Heart right ventricle (tissue), 16 donors: Measurements from ENCODE around the gene S1PR2. TPM values are rescaled to one million over a fixed set of nuclear protein-coding genes. Genes with fewer than 3 reads are reported as not detected.

Experiments used
- ATAC-seq, 8 donors: fragments of 200-7000 bp; cut with Tn5 transposase; one replicate each; pipeline ENCODE4 v1.9.1; 2020; ENCODE audit warnings: mild to moderate bottlenecking in 8 of 8, moderate library complexity in 8 of 8, moderate number of reproducible peaks in 1 of 8
- DNase-seq, 2 donors: peaks; one replicate each; pipeline ENCODE4 v3.0.0-alpha.2; 2020
- H3K27ac ChIP-seq, 10 donors: fragments of 200-600 bp; sonication (generic) in 2 of 10; one replicate each; pipeline versions ENCODE4 v1.5.0 to v1.8.0; 2020 to 2022; ENCODE audit warnings: mild to moderate bottlenecking in 3 of 10
- H3K27me3 ChIP-seq, 7 donors: fragments of 200-600 bp; one replicate each; pipeline ENCODE4 v1.8.0; 2021 to 2022; ENCODE audit warnings: mild to moderate bottlenecking in 2 of 7
- H3K36me3 ChIP-seq, 9 donors: fragments of 200-600 bp; sonication (generic) in 1 of 9; one replicate each; pipeline versions ENCODE4 v1.5.0 to v1.8.0; 2020 to 2022; ENCODE audit warnings: mild to moderate bottlenecking in 2 of 9
- H3K4me1 ChIP-seq, 9 donors: fragments of 200-600 bp; sonication (generic) in 1 of 9; one replicate each; pipeline versions ENCODE4 v1.5.0 to v1.8.0; 2020 to 2022; ENCODE audit warnings: mild to moderate bottlenecking in 4 of 9
- H3K4me3 ChIP-seq, 10 donors: fragments of 200-600 bp; sonication (generic) in 2 of 10; one replicate each; pipeline versions ENCODE4 v1.5.0 to v1.8.0; 2020 to 2022; ENCODE audit warnings: mild to moderate bottlenecking in 7 of 10, moderate library complexity in 2 of 10
- H3K9me3 ChIP-seq, 11 donors: fragments of 200-600 bp in 10 of 11; sonication (generic) in 2 of 11; one replicate each; pipeline versions ENCODE4 v1.5.0 to v1.8.0; 2013 to 2022; ENCODE audit warnings: mild to moderate bottlenecking in 2 of 11, control low read depth in 1 of 11, moderate library complexity in 1 of 11
- CTCF ChIP-seq, 9 donors: fragments of 200-600 bp; sonication (generic) in 2 of 9; IDR thresholded peaks; one replicate each; pipeline versions ENCODE4 v1.5.0 to v1.8.0; 2021 to 2022; ENCODE audit warnings: antibody characterized with exemption in 9 of 9, mild to moderate bottlenecking in 5 of 9, moderate library complexity in 1 of 9
- WGBS, 2 donors: extraction: QIAGEN DNeasy Blood & Tissue Kit; methylation state at CpG; one replicate each; pipeline ENCODE4 v1.1.7; 2013; ENCODE audit warnings: inconsistent platforms in 1 of 2; 5-methylcytosine and 5-hydroxymethylcytosine counted together
- intact Hi-C, 10 donors: fragments of 100-400 bp; cut with DNase I; formaldehyde crosslinking; loops; one replicate each; pipeline versions ENCODE4 v1.11.1 to v1.14.2; 2022
- polyA plus RNA-seq, 2 donors: library from polyadenylated mRNA; stranded (reverse); fragments of 200-250 nt; gene quantifications; one replicate each; pipeline ENCODE4 v1.2.3, GENCODE V29; 2013
- total RNA-seq, 10 donors: library from RNA; stranded (reverse); fragmentation: NEBNext Ultra II Directional in 3 of 10; extraction: Animal tissue kit (Norgen Biotek cat#: 25700) in 3 of 10; gene quantifications; one replicate each; pipeline versions ENCODE4 v1.2.1 to v1.2.4, GENCODE V29; 2021 to 2023
- donor health status: Arrhythmogenic right ventricular cardiomyopathy.
- donor health status: ischemic (EF 13 %, LVEDD 7.1; RV severe dilation, severe dysfunction).
- donor health status: healthy with polysubstance abuse.
- donor health status: DM: no; HTN: yes; CAD: no.
- donor health status: DM: no; HTN: no; CAD: no.
- donor health status: ischemic (EF 25% LVEDD 6.9; RV normal size, moderate dysfunction).
- donor health status: ischemic (EF 25% LVEDD 5.7; RV mildly dilated, moderate dysfunction).
- donor health status: healthy.
- donor health status: DM: yes; HTN: yes; CAD: no.
- donor health status: Ischemic cardiomyopathy.
- donor health status: ischemic (EF 35%, LVEDD 5.7; RV mildly dilated, moderate dysfunction).
- donor health status: nonischemic (EF 11% LVEDD 7.7; RV severe dilation, severe dysfunction).
- donor health status: DM: yes; HTN: yes; CAD: no.
- donor health status: PGD.
- donor health status: ischemic (EF 29% LVEDD 5.4; RV normal size, mild dysfunction).
- donor health status: nonischemic (EF 23%, LVEDD 6.1; RV moderate dilation, normal function).

S1PR2 gene
- total and polyA plus RNA-seq, 12 donors: 1.8 to 12.2 (median 3.3) TPM

DNA sequence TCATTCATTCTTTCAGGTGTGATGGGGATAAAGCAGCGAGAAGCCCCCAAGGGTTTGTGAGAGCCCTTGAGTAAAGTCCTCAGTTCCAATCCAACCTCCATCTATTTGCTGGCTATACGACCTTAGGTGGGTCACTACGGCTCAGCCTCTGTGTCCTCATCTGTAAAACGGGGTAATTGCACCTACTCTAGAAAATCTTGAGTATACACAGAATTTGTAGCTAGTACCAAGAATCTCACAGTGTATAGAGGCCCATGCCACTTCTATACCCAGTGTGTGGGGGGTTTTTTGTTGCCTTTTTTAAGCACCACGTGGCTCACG is 36.0 kb downstream of the S1PR2 start:
- no peak for ATAC-seq
- Histone ChIP-seq H3K27ac (peak overlapping the region in 8 of 10 donors; percentile 84 to 94 (median 88)), H3K27me3 (no peaks in the 10 kb centered on the region), H3K4me1 (peaks cover 2 to 66% (median 33%) of the 10 kb centered on the region in 9 donors), H3K9me3 (no peaks in the 10 kb centered on the region), H3K4me3 (peak overlapping the region; percentile 67 to 96 (median 84)), H3K36me3 (peaks cover 0 to 23% (median 0%) of the 10 kb centered on the region in 9 donors)
- WGBS, 2 donors: 37% methylated on average over 6 of the region's 6 CpGs
- no peak for DNase-seq
- intact Hi-C loops: loop anchor here in 4 of 10 donors (2.0 to 10.0 kb wide), 3 partner anchors 50 to 70 kb away; no protein-coding TSS in a partner anchor
- TF ChIP-seq CTCF (IDR thresholded peaks at IDR 0.05): no peak

- peaks cover 0 to 26% (median 0%) of the 10 kb centered on the region in 9 donors for H3K36me3 ChIP-seq
- peaks cover 2 to 66% (median 33%) of the 10 kb centered on the region in 9 donors for H3K4me1 ChIP-seq
- TF ChIP-seq CTCF (IDR thresholded peaks at IDR 0.05): no peak
- H3K9me3 ChIP-seq: no peaks in the 10 kb centered on the region
- 0% methylated on average over 69 to 71 of the region's 71 CpGs for WGBS, 2 donors
- DNase-seq: peak; percentile 95 to 96
- peak within 1 kb of the TSS; percentile 57 to 94 (median 88) for H3K27ac ChIP-seq
- intact Hi-C loops: loop anchor here in 6 of 10 donors (2.0 to 10.0 kb wide), 6 partner anchors 33 to 70 kb away; partner anchors contain the start of gene S1PR2 (in 1 of the 6)
- ATAC-seq: peak; percentile 97 to 99 (median 97)
- no peaks in the 10 kb centered on the region for H3K27me3 ChIP-seq
- peak within 1 kb of the TSS; percentile 67 to 96 (median 84) for H3K4me3 ChIP-seq
Measured at GRCh38 chr19:10194500-10195198, 36.5 kb downstream of the S1PR2 start, which contains the start of gene DNMT1. Gene DNMT1 (minus strand): TSS chr19:10194953. CDS start chr19:10194899, 54 bp downstream.

DNA sequence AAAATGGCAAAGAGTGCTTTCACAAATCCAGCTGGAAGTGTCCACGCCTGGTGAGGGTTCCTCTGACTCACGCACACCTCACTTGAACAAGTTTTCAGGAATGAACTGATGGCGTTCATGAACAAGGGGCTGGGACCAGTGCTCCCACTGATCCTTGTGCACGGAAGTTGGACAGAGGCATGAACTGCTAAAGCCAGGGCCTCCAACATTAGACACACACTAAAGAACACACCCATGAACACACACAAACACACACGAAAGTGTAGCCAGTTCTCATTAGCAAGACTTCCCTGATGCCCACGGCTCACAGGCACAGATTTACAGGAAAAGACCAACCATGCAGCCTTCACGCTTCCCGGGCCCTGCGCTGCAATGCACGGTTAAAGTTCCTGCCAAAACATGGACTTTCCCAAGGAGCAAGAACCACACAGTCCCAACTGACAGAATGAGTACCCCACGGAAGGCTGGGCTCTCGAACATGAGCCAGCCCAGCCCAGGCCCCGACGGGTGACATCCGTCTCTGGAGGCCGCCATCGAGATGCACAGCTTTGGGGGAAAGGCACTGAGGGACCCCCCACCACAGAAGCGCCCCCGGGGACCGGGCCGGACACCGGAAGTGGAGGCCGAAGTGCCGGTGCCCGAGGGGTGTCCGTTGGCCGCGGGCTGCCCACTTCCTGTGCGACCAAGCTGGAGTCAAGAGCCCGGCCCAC is 37.2 kb downstream of the S1PR2 start:
- Histone ChIP-seq H3K4me1 (peaks cover 2 to 59% (median 33%) of the 10 kb centered on the region in 9 donors), H3K27me3 (no peaks in the 10 kb centered on the region), H3K27ac (peak overlapping the region; percentile 57 to 94 (median 88)), H3K4me3 (peak overlapping the region; percentile 67 to 96 (median 84)), H3K36me3 (peaks cover 0 to 26% (median 0%) of the 10 kb centered on the region in 9 donors), H3K9me3 (no peaks in the 10 kb centered on the region)
- DNase-seq (no peak), ATAC-seq (peak; percentile 5 to 55 (median 10))
- intact Hi-C loops: loop anchor here in 6 of 10 donors (2.0 to 10.0 kb wide), 6 partner anchors 33 to 69 kb away; partner anchors contain the start of gene S1PR2 (in 1 of the 6)
- WGBS, 2 donors: 1% methylated on average over 30 of the region's 30 CpGs
- TF ChIP-seq CTCF (IDR thresholded peaks at IDR 0.05): no peak

DNA sequence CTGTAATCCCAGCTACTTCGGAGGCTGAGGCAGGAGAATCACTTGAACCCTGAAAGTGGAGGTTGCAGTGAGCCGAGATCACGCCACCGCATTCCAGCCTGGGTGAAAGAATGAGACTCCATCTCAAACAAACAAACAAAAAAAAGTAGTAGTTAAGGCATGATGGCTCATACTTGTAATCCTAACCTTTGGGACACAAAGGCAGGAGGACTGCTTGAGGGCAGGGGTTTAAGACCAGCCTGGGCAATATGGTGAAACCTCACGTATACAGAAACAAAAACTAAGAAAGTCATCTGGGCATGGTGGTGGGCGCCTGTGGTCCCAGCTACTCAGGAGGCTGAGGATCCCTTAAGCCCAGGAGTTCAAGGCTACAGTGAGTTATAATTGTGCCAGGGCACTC is 38.2 kb downstream of the S1PR2 start:
- Histone ChIP-seq H3K27ac (peak overlapping the region in 2 of 10 donors; percentile 87 to 90), H3K4me1 (peaks cover 2 to 48% (median 37%) of the 10 kb centered on the region in 9 donors), H3K4me3 (peak overlapping the region in 1 of 10 donors; percentile 93), H3K27me3 (no peaks in the 10 kb centered on the region), H3K36me3 (peaks cover 0 to 26% (median 0%) of the 10 kb centered on the region in 9 donors), H3K9me3 (no peaks in the 10 kb centered on the region)
- WGBS, 2 donors: 90 to 91% methylated on average over 6 of the region's 6 CpGs
- ATAC-seq (no peak), DNase-seq (no peak)
- intact Hi-C loops: loop anchor here in 6 of 10 donors (5.0 to 10.0 kb wide), 5 partner anchors 34 to 68 kb away; partner anchors contain the start of gene S1PR2 (in 1 of the 6)
- TF ChIP-seq CTCF (IDR thresholded peaks at IDR 0.05): no peak
